ENCODE measurements around the gene BNIP2. TPM values are rescaled to one million over a fixed set of nuclear protein-coding genes. Genes with fewer than 3 reads are reported as not detected.
A peak's percentile ranks its signal among the peaks of the same experiment; 100 is the strongest.

Gene BNIP2
- total RNA-seq, 4 donors from 2014 or later: 84.9 to 161 (median 129) TPM

DNA sequence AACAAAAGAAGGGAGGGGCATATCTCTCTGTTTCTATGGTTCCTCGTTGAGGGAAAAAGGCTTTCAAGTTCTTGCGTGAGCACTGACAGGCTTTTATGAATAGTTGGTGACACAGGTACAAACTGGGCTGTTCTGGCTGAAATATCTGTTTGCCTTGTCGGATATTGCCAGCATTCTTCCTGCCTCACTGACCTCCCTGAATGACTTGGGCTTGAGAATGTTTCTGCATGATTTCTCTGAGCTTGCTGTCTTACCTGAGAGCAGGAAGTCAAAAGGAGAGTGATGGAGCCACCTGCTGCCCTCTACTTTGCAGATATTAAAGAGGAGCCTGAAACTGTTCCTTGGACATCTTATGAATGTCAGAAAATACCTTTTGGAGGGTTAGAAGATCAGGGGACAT, 72.7 kb downstream of the BNIP2 start:
- Histone ChIP-seq H3K27ac (peak overlapping the region; percentile 82 to 98 (median 92)), H3K36me3 (no peaks in the 10 kb centered on the region), H3K27me3 (no peaks in the 10 kb centered on the region), H3K4me3 (replicated peaks in 1 of 3) (no peak overlapping the region), H3K4me1 (peaks cover 11 to 21% of the 10 kb centered on the region in 2 donors), H3K9me3 (no peaks in the 10 kb centered on the region)
- peak; percentile 66 to 70 for DNase-seq
- 29 to 30% methylated on average over 3 of the region's 3 CpGs for WGBS, 2 donors
- TF ChIP-seq, protein P1, sequence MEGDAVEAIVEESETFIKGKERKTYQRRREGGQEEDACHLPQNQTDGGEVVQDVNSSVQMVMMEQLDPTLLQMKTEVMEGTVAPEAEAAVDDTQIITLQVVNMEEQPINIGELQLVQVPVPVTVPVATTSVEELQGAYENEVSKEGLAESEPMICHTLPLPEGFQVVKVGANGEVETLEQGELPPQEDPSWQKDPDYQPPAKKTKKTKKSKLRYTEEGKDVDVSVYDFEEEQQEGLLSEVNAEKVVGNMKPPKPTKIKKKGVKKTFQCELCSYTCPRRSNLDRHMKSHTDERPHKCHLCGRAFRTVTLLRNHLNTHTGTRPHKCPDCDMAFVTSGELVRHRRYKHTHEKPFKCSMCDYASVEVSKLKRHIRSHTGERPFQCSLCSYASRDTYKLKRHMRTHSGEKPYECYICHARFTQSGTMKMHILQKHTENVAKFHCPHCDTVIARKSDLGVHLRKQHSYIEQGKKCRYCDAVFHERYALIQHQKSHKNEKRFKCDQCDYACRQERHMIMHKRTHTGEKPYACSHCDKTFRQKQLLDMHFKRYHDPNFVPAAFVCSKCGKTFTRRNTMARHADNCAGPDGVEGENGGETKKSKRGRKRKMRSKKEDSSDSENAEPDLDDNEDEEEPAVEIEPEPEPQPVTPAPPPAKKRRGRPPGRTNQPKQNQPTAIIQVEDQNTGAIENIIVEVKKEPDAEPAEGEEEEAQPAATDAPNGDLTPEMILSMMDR (IDR thresholded peaks at IDR 0.05): peak in 4 of 6 experiments; percentile 22 to 58 (median 34)
- peak in 1 of 2 donors; percentile 31 for TF ChIP-seq POLR2A (IDR thresholded peaks at IDR 0.05)
- intact Hi-C loops (cut with DNase I): loop anchor here (10.0 kb wide), 1 partner anchor 82 kb away; no protein-coding TSS in a partner anchor

DNA sequence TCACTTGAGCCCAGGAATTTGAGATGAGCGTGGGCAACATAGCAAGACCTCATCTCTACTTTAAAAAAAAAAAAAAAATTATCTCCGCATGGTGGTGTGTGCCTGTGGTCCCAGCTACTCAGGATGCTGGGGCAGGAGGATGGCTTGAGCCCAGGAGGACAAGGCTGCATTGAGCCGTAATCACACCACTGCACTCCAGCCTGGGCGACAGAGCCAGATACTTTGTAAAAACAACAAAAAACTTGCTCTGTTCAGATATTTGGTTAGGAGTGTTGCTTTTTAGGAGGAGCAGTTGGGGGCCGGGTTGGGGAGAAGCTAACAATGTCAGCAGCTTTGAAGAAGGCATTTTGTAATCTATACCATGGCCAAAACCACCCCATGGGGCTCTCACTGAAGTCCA, 73.5 kb downstream of the BNIP2 start:
- 47 to 73% methylated on average over 5 of the region's 5 CpGs for WGBS, 2 donors
- H3K4me3 ChIP-seq (replicated peaks in 1 of 3): no peak overlapping the region
- no peaks in the 10 kb centered on the region for H3K9me3 ChIP-seq
- DNase-seq: peak; percentile 57 to 67
- no peaks in the 10 kb centered on the region for H3K36me3 ChIP-seq
- no peaks in the 10 kb centered on the region for H3K27me3 ChIP-seq
- no peak for TF ChIP-seq POLR2A (IDR thresholded peaks at IDR 0.05)
- TF ChIP-seq, protein P1 (IDR thresholded peaks at IDR 0.05): no peak
- H3K4me1 ChIP-seq: peaks cover 11 to 21% of the 10 kb centered on the region in 2 donors
- peak overlapping the region; percentile 82 to 98 (median 92) for H3K27ac ChIP-seq
- intact Hi-C loops (cut with DNase I): loop anchor here (10.0 kb wide), 1 partner anchor 81 kb away; no protein-coding TSS in a partner anchor

DNA sequence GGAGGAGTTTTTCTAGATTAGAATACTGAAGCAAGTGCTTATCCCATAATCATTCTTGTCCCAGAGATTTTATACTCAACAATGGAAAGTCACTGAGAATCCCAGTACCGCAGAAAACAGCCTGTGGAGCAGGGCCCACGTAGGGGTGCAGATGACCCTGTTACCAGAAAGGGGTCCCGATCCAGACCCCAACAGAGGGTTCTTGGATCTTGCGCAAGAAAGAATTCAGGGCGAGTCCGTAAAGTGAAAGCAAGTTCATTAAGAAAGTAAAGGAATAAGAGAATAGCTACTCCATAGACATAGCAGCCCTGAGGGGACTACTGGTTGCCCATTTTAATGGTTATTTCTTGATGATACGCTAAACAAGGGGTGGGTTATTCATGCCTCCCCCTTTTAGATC, 75.0 kb downstream of the BNIP2 start:
- no peak for TF ChIP-seq POLR2A (IDR thresholded peaks at IDR 0.05)
- TF ChIP-seq, protein P1 (IDR thresholded peaks at IDR 0.05): no peak
- no peaks in the 10 kb centered on the region for H3K27me3 ChIP-seq
- peaks cover 11 to 16% of the 10 kb centered on the region in 2 donors for H3K4me1 ChIP-seq
- WGBS, 2 donors: 94 to 95% methylated on average over 7 of the region's 7 CpGs
- intact Hi-C loops (cut with DNase I): loop anchor here (10.0 kb wide), 1 partner anchor 79 kb away; no protein-coding TSS in a partner anchor
- H3K9me3 ChIP-seq: no peaks in the 10 kb centered on the region
- H3K4me3 ChIP-seq (replicated peaks in 1 of 3): no peak overlapping the region
- H3K36me3 ChIP-seq: no peaks in the 10 kb centered on the region
- DNase-seq: no peak
- H3K27ac ChIP-seq: no peak overlapping the region

DNA sequence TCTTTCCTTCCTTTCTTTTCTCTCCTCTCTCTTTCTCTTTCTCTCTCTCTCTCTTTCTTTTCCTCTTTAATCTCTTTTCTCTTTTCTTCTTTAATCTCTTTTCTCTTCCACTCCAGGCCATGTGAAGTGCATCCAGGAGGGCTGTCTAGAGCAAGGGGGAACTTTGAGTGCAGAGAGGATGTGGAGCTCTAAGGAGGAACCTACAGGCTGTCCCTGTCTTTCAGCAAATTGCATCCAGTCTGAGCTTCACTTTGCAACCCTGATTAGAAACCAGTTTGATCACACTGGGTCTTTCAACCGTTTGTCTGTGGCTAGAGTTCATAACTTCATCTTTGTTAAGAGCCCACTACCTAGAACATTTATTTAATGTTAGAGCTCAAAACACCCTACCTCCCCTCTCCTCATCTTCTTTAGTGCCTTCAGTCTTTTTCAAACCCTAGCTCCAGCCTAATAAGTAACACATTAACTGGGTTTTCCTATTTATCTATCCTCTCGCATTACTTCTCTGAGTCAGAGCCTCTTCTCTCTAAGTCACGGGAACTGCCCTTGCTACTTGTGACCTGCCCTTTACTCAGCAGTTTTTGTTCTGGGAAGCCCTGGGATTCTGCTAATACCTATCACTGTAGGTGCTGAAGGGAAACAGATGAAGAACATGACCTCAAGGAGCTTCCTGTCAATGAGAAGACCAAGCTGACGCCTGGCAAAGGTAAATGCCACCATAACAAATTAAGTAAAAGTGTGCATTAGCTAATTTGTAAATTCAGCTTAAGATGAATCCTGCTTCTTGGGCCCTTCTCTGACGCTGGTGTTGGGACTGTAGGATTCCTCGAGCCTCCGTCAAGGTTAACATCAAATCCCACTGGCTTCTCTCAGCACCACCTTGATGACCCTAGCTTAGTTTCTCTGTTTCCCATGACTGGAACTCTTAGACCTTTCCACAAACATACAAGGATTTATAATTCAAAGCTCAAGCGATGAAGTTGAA, 77.6 kb downstream of the BNIP2 start, which contains the start of gene GCNT3:
Gene GCNT3, plus strand, starts transcription at position 508 of the 985 bp plus-strand sequence. CDS start 6,456 bp downstream, outside the sequence.
- H3K27me3 ChIP-seq: no peaks in the 10 kb centered on the region
- no peak within 1 kb of the TSS for H3K27ac ChIP-seq
- no peak for DNase-seq
- intact Hi-C loops (cut with DNase I): loop anchor here (10.0 kb wide), 1 partner anchor 77 kb away; no protein-coding TSS in a partner anchor
- H3K4me1 ChIP-seq: peaks cover 8 to 14% of the 10 kb centered on the region in 2 donors
- WGBS, 2 donors: 79 to 81% methylated on average over 8 of the region's 8 CpGs
- H3K4me3 ChIP-seq (replicated peaks in 1 of 3): no peak within 1 kb of the TSS
- TF ChIP-seq, protein P1 (IDR thresholded peaks at IDR 0.05): no peak
- no peak for TF ChIP-seq POLR2A (IDR thresholded peaks at IDR 0.05)
- H3K9me3 ChIP-seq: no peaks in the 10 kb centered on the region
- H3K36me3 ChIP-seq: no peaks in the 10 kb centered on the region

Measured in thyroid gland (tissue), 4 donors.